Measurements from ENCODE around the gene DDB1. TPM values are rescaled to one million over a fixed set of nuclear protein-coding genes. Genes with fewer than 3 reads are reported as not detected.
A peak's percentile ranks its signal among the peaks of the same experiment; 100 is the strongest.

The DDB1 gene
- total RNA-seq, 2 experiments from 2014 or later = 222 to 223 TPM

DNA sequence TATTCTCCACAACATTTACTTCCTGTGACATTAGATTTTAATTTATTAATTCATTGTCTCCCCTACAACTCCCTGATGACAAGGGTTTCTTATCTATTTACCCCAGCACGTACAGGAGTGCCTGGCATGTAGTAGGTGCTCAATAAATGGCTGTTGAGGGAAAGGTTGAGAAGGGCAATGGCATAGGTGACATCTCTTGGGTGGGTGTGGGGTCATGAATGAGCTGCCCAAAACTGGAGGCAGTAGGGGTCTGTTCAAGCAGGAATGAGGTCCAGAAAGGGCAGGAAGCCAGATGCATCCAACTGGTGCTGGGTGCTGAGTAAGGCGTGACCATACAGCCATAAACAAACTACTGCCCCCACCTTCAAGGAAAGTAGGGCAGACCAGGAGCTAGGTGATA is 40.5 kb downstream of the DDB1 start:
- intact Hi-C loops (cut with micrococcal nuclease) = no loop called here
- H3K4me1 Mint-ChIP-seq (ENCODE audit: low read depth) = peaks cover 13% of the 10 kb centered on the region
- no peak overlapping the region for H3K27ac Mint-ChIP-seq
- no peak for DNase-seq
- H3K36me3 Mint-ChIP-seq = peaks cover 4% of the 10 kb centered on the region
- no peak overlapping the region for H3K4me3 Mint-ChIP-seq
- peaks cover 19% of the 10 kb centered on the region for H3K27me3 Mint-ChIP-seq
- ChIA-PET POLR2A (no interaction called here), CTCF (interaction anchor here (5.4 kb wide), 1 partner anchor 37 kb away, joined by 48 read pairs; no protein-coding TSS in a partner anchor)
- H3K9me3 Mint-ChIP-seq = no peaks in the 10 kb centered on the region

- no peaks in the 10 kb centered on the region for H3K36me3 Mint-ChIP-seq
- intact Hi-C loops (cut with micrococcal nuclease) = no loop called here
- peaks cover 10% of the 10 kb centered on the region for H3K4me1 Mint-ChIP-seq (ENCODE audit: low read depth)
- H3K4me3 Mint-ChIP-seq = no peak overlapping the region
- peak; percentile 15 for DNase-seq
- H3K27ac Mint-ChIP-seq = no peak overlapping the region
- CTCF ChIA-PET = no interaction called here
- POLR2A ChIA-PET = no interaction called here
- H3K27me3 Mint-ChIP-seq = peaks cover 19% of the 10 kb centered on the region
- no peaks in the 10 kb centered on the region for H3K9me3 Mint-ChIP-seq
Measured at GRCh38 chr11:61290905-61291690, 41.8 kb downstream of the DDB1 start.

GRCh38 chr11:61287338-61287977 is 45.4 kb downstream of the DDB1 start:
- H3K27ac Mint-ChIP-seq = no peak overlapping the region
- no peaks in the 10 kb centered on the region for H3K9me3 Mint-ChIP-seq
- no peak for DNase-seq
- POLR2A ChIA-PET = no interaction called here
- no peaks in the 10 kb centered on the region for H3K36me3 Mint-ChIP-seq
- no peaks in the 10 kb centered on the region for H3K4me1 Mint-ChIP-seq (ENCODE audit: low read depth)
- CTCF ChIA-PET = interaction anchor here (1.3 kb wide), 1 partner anchor 97 kb away, joined by 3 read pairs; no protein-coding TSS in a partner anchor
- intact Hi-C loops (cut with micrococcal nuclease) = no loop called here
- H3K4me3 Mint-ChIP-seq = no peak overlapping the region
- peaks cover 4% of the 10 kb centered on the region for H3K27me3 Mint-ChIP-seq

- Mint-ChIP-seq H3K27ac (no peak overlapping the region), H3K27me3 (no peaks in the 10 kb centered on the region), H3K4me3 (no peak overlapping the region), H3K9me3 (no peaks in the 10 kb centered on the region), H3K4me1 (ENCODE audit: low read depth) (no peaks in the 10 kb centered on the region), H3K36me3 (no peaks in the 10 kb centered on the region)
- no peak for DNase-seq
- intact Hi-C loops (cut with micrococcal nuclease) = no loop called here
- POLR2A ChIA-PET = no interaction called here
- CTCF ChIA-PET = no interaction called here
Measured at GRCh38 chr11:61283613-61284012, 49.3 kb downstream of the DDB1 start.

DNA sequence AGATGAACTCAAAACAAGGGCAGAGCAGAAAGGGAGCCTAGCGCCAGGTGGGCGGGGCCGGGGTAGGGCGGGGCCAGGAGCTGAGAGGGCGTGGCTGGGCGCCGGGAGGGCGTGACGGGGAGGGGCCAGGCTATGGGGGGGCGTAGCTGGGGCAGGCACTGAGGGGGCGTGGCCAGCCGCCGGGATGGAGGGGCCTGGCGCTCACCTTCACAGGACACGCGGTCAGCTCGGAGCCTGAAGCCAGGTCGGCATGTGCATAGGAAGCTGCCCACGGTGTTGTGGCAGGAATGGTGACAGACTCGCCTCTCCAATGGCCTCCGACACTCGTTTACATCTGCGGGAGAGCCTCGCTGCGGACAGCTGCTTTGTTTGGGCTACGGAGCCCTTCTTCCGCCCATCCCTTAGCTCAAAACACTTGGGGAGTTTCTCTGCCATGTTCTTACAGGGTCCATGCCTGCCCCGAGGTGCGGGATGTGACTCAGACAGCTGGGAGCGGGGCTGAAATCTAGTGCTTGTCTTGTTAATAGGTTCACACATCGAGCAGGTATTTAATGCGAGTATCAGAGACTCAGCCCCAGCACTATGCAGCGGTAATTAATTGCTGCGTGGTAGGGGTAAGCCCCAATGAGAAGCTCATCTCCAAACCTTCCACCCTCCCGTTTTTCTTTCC is 51.2 kb downstream of the DDB1 start:
- peak; percentile 36 for DNase-seq
- H3K9me3 Mint-ChIP-seq = no peaks in the 10 kb centered on the region

DNA sequence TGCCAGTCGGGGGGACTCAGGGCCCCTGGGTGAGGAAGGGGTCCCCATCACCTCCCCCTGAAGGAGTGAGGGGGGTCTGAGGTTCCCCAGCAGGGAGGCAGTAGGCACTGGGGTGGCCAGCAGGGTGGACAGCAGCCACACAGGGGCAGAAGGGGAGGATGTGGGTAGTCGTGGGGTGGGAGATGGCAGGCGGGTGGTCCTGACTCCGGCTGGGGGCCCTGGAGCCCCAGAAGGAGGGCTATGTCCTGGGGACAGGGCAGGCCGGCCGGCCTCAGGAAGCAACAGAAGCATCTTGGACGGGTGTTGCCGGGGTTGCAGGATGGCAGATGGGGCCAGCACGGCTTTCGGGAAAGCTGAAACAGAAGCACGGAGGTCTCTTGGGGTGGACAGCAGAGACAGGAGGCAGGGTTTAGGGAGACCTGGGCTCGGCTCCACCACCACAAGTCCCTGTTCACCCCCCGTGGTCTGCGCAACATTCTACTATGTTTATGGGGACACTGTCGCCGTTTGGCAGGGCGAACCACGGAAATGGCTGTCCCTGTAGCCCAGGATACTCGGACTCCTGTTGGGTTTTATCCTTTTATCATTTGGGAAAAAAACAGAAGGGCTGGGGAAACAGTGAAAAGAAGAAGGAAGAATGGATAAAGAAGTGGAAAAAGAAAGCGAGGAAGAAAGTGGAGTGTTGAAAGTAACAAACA is 51.9 kb downstream of the DDB1 start:
- no peaks in the 10 kb centered on the region for H3K27me3 Mint-ChIP-seq
- POLR2A ChIA-PET = no interaction called here
- no peak overlapping the region for H3K27ac Mint-ChIP-seq
- H3K36me3 Mint-ChIP-seq = no peaks in the 10 kb centered on the region
- CTCF ChIA-PET = interaction anchor here (1.1 kb wide), 1 partner anchor 104 kb away, joined by 3 read pairs; no protein-coding TSS in a partner anchor
- no peak for DNase-seq
- H3K4me3 Mint-ChIP-seq = no peak overlapping the region
- intact Hi-C loops (cut with micrococcal nuclease) = no loop called here
- H3K4me1 Mint-ChIP-seq (ENCODE audit: low read depth) = no peaks in the 10 kb centered on the region
- no peaks in the 10 kb centered on the region for H3K9me3 Mint-ChIP-seq

More for the DNA sequence above, 51.2 kb downstream of the DDB1 start:
- ChIA-PET CTCF (no interaction called here), POLR2A (no interaction called here)
- Mint-ChIP-seq H3K4me1 (ENCODE audit: low read depth) (no peaks in the 10 kb centered on the region), H3K27me3 (no peaks in the 10 kb centered on the region), H3K27ac (no peak overlapping the region), H3K4me3 (no peak overlapping the region), H3K36me3 (no peaks in the 10 kb centered on the region)
- intact Hi-C loops (cut with micrococcal nuclease) = no loop called here

- no peak overlapping the region for H3K4me3 Mint-ChIP-seq
- intact Hi-C loops (cut with micrococcal nuclease) = no loop called here
- CTCF ChIA-PET = interaction anchor here (1.0 to 1.1 kb wide), 2 partner anchors 25 to 105 kb away, joined by 3 read pairs; no protein-coding TSS in a partner anchor
Measured at GRCh38 chr11:61279934-61280659, 52.8 kb downstream of the DDB1 start.

DNA sequence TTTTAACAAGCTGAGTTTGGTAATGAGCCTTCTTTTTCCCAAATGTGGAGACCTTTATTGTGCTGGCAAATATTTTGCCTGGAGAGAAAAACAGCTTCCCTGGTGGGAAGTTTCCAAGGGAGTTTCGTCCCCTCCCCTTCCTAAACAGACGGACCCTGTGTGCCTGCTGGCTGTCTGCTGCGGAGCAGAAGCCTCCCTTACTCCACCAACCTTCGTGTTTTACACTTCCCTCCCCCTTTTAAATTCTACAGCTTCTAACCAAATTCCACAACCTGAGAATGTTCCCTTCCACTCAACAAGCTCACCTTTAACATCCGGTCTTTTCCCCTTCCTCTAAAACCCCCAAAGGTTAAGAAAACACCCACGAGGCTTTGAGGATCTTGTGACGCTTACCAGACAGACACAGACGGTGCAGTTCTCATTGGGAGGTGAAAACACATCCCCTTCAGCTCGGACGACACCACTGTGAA is 54.9 kb downstream of the DDB1 start:
- ChIA-PET POLR2A (no interaction called here), CTCF (interaction anchor here (1.3 kb wide), 1 partner anchor 58 kb away, joined by 3 read pairs; no protein-coding TSS in a partner anchor)
- no peaks in the 10 kb centered on the region for H3K9me3 Mint-ChIP-seq
- intact Hi-C loops (cut with micrococcal nuclease) = no loop called here
- H3K27me3 Mint-ChIP-seq = no peaks in the 10 kb centered on the region
- H3K4me3 Mint-ChIP-seq = no peak overlapping the region
- no peaks in the 10 kb centered on the region for H3K36me3 Mint-ChIP-seq
- no peak for DNase-seq
- H3K4me1 Mint-ChIP-seq (ENCODE audit: low read depth) = no peaks in the 10 kb centered on the region
- H3K27ac Mint-ChIP-seq = no peak overlapping the region

More at GRCh38 chr11:61279934-61280659, 52.8 kb downstream of the DDB1 start:
- Mint-ChIP-seq H3K9me3 (no peaks in the 10 kb centered on the region), H3K4me1 (ENCODE audit: low read depth) (no peaks in the 10 kb centered on the region), H3K27me3 (no peaks in the 10 kb centered on the region), H3K27ac (no peak overlapping the region), H3K36me3 (no peaks in the 10 kb centered on the region)
- POLR2A ChIA-PET = no interaction called here
- no peak for DNase-seq

- ChIA-PET CTCF (interaction anchor here (1.3 kb wide), 1 partner anchor 59 kb away, joined by 3 read pairs; no protein-coding TSS in a partner anchor), POLR2A (no interaction called here)
- Mint-ChIP-seq H3K4me3 (no peak overlapping the region), H3K36me3 (no peaks in the 10 kb centered on the region), H3K4me1 (ENCODE audit: low read depth) (no peaks in the 10 kb centered on the region), H3K27me3 (no peaks in the 10 kb centered on the region), H3K9me3 (no peaks in the 10 kb centered on the region), H3K27ac (no peak overlapping the region)
- intact Hi-C loops (cut with micrococcal nuclease) = no loop called here
- DNase-seq = no peak
Measured at GRCh38 chr11:61277186-61278000, 55.5 kb downstream of the DDB1 start.

DNA sequence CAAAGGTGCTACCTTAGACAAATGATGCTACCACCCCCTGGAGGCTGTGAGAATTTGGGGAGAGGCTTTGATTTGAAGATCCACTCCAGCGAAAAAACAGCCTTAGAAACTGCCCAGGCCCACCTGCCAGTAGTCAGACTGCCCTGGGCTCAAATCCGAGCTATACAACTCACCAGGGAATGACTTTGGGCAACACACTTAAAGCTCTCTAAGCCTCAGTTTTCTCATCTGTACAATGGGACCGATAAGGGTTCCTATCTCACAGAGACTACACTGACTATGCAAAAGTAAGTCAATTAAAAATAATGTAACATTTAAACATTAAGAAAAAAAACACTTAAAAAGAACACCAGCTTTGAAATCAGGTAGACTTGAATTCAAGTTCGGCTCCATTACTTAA is 57.7 kb downstream of the DDB1 start:
- H3K9me3 Mint-ChIP-seq = no peaks in the 10 kb centered on the region
- peaks cover 5% of the 10 kb centered on the region for H3K4me1 Mint-ChIP-seq (ENCODE audit: low read depth)
- DNase-seq = no peak
- intact Hi-C loops (cut with micrococcal nuclease) = no loop called here
- CTCF ChIA-PET = no interaction called here
- H3K4me3 Mint-ChIP-seq = no peak overlapping the region
- POLR2A ChIA-PET = interaction anchor here (0.8 kb wide), 1 partner anchor 87 kb away, joined by 3 read pairs; the partner anchor contains the start of gene TMEM138
- no peaks in the 10 kb centered on the region for H3K36me3 Mint-ChIP-seq
- no peaks in the 10 kb centered on the region for H3K27me3 Mint-ChIP-seq
- H3K27ac Mint-ChIP-seq = no peak overlapping the region

DNA sequence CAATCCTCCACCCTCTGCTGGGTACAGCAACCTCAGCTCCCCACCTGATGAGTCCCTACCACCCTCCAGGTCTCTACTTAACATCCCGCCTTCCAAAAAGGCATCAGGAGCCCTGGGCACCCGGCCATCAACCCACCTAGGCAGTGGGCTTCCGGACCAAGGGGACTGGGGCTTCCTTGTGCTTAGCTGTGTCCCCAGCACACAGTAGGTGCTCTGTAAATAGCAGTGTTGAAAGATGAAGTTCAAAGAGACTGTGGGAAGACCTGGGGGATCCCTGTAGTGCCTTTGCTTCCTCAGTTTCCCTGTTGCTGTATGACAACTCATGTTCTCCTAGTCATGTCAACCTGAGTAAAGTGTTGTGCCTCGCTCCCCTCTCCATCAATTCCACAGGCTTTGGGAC is 58.8 kb downstream of the DDB1 start:
- DNase-seq = no peak
- ChIA-PET POLR2A (no interaction called here), CTCF (no interaction called here)
- no peak overlapping the region for H3K4me3 Mint-ChIP-seq
- intact Hi-C loops (cut with micrococcal nuclease) = no loop called here
- no peaks in the 10 kb centered on the region for H3K36me3 Mint-ChIP-seq
- H3K9me3 Mint-ChIP-seq = no peaks in the 10 kb centered on the region
- H3K4me1 Mint-ChIP-seq (ENCODE audit: low read depth) = peaks cover 6% of the 10 kb centered on the region
- no peaks in the 10 kb centered on the region for H3K27me3 Mint-ChIP-seq
- H3K27ac Mint-ChIP-seq = no peak overlapping the region

Measured in activated CD4-positive, alpha-beta memory T cell treated with anti-CD3 and anti-CD28 coated beads for 36 hours (primary cell).